NCI-H748 (cell line): ENCODE data around the gene PPP1R37.

Source experiments
- DNase-seq: peaks from one replicate; lab custom pipeline; 2025; ENCODE audit not compliant: unreplicated experiment; lab: John Stamatoyannopoulos, UW

The PPP1R37 gene

GRCh38 chr19:45070861-45071544 lies 22.0 kb upstream of the PPP1R37 start:
- DNase-seq = no peak

- DNase-seq = no peak
These were observed 21.4 kb upstream of the PPP1R37 start for GRCh38 chr19:45071545-45071938.

- no peak for DNase-seq
These were observed 20.8 kb upstream of the PPP1R37 start for GRCh38 chr19:45071969-45072790.

- DNase-seq = no peak
These were observed 18.2 kb upstream of the PPP1R37 start for GRCh38 chr19:45074744-45075300.

- peak; percentile 83 for DNase-seq
These were observed 17.5 kb upstream of the PPP1R37 start for GRCh38 chr19:45075301-45076028.

GRCh38 chr19:45076029-45076850 lies 16.7 kb upstream of the PPP1R37 start, which contains the start of gene ZNF296:
Gene ZNF296, minus strand, starts transcription at chr19:45076478. Its CDS starts 105 bp downstream, at chr19:45076373.
- peak; percentile 92 for DNase-seq

GRCh38 chr19:45076851-45077730 lies 15.9 kb upstream of the PPP1R37 start:
- DNase-seq = no peak

- no peak for DNase-seq
These were observed 14.5 kb upstream of the PPP1R37 start for GRCh38 chr19:45078390-45079062.

- DNase-seq = peak; percentile 85
These were observed 13.7 kb upstream of the PPP1R37 start, which contains the start of gene GEMIN7 for GRCh38 chr19:45079063-45079910. Gene GEMIN7, plus strand, starts transcription at chr19:45079260. Its CDS starts 10,855 bp downstream, at chr19:45090115.

- DNase-seq = no peak
These were observed 13.0 kb upstream of the PPP1R37 start for GRCh38 chr19:45079911-45080370.

GRCh38 chr19:45082170-45082569 lies 10.8 kb upstream of the PPP1R37 start:
- DNase-seq = no peak

GRCh38 chr19:45086480-45086879 lies 6.5 kb upstream of the PPP1R37 start:
- no peak for DNase-seq

- DNase-seq = no peak
These were observed 5.4 kb upstream of the PPP1R37 start for GRCh38 chr19:45087531-45087930.

GRCh38 chr19:45090034-45090433 lies 2.9 kb upstream of the PPP1R37 start:
- no peak for DNase-seq

GRCh38 chr19:45090606-45091005 lies 2.4 kb upstream of the PPP1R37 start:
- DNase-seq = no peak

- peak; percentile 100 for DNase-seq
These were observed 1.7 kb upstream of the PPP1R37 start for GRCh38 chr19:45091031-45091923.

GRCh38 chr19:45094137-45094536 lies 1.2 kb downstream of the PPP1R37 start:
- no peak for DNase-seq
